ENCODE measurements around the gene DDX47. TPM values are rescaled to one million over a fixed set of nuclear protein-coding genes. Genes with fewer than 3 reads are reported as not detected.

Gene DDX47
- total and polyA plus RNA-seq, 8 donors: 17.9 to 34.5 (median 26.2) TPM

DNA sequence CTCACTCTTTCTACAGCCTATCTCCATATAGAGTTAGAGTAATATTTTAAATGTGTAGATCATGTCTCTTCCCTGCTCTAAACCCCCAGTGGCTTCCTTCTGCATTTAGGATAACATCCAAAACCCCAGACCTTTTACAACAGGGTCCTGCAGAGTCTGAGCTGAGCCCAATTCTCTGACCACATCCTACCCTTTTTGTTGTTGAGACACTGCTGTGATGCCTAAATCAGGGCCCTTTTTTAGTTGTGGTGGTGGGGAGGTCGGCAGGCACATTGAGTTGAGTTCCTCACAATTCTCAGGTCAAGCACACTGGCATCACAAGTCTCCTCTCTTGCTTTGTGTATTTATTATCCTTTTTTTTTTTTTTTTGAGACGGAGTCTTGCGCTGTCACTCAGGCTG, 1.8 kb upstream of the DDX47 start:
- peaks cover 0 to 24% (median 0%) of the 10 kb centered on the region in 3 donors for H3K4me1 ChIP-seq
- no peaks in the 10 kb centered on the region for H3K36me3 ChIP-seq
- TF ChIP-seq, protein P1, sequence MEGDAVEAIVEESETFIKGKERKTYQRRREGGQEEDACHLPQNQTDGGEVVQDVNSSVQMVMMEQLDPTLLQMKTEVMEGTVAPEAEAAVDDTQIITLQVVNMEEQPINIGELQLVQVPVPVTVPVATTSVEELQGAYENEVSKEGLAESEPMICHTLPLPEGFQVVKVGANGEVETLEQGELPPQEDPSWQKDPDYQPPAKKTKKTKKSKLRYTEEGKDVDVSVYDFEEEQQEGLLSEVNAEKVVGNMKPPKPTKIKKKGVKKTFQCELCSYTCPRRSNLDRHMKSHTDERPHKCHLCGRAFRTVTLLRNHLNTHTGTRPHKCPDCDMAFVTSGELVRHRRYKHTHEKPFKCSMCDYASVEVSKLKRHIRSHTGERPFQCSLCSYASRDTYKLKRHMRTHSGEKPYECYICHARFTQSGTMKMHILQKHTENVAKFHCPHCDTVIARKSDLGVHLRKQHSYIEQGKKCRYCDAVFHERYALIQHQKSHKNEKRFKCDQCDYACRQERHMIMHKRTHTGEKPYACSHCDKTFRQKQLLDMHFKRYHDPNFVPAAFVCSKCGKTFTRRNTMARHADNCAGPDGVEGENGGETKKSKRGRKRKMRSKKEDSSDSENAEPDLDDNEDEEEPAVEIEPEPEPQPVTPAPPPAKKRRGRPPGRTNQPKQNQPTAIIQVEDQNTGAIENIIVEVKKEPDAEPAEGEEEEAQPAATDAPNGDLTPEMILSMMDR (IDR thresholded peaks at IDR 0.05): no peak
- H3K27ac ChIP-seq: no peak overlapping the region
- ATAC-seq (no peak), DNase-seq (no peak), FAIRE-seq (no peak)
- H3K9me3 ChIP-seq: no peaks in the 10 kb centered on the region
- 81 to 98% methylated on average over 3 of the region's 3 CpGs for WGBS, 2 donors
- H3K4me3 ChIP-seq: no peak overlapping the region
- no peaks in the 10 kb centered on the region for H3K27me3 ChIP-seq
- intact Hi-C loops (cut with DNase I): no loop called here

- FAIRE-seq: no peak
- Histone ChIP-seq H3K27ac (no peak overlapping the region), H3K4me3 (no peak overlapping the region), H3K9me3 (no peaks in the 10 kb centered on the region), H3K27me3 (no peaks in the 10 kb centered on the region), H3K36me3 (no peaks in the 10 kb centered on the region), H3K4me1 (peaks cover 0 to 24% (median 0%) of the 10 kb centered on the region in 3 donors)
- no peak for ATAC-seq
- TF ChIP-seq, protein P1 (IDR thresholded peaks at IDR 0.05): no peak
- WGBS, 2 donors: 96% methylated on average over 5 of the region's 5 CpGs
- intact Hi-C loops (cut with DNase I): no loop called here
- no peak for DNase-seq
Measured at GRCh38 chr12:12812174-12812573, 972 bp upstream of the DDX47 start.

GRCh38 chr12:12812618-12813119, 477 bp upstream of the DDX47 start:
- 59 to 67% methylated on average over 14 of the region's 14 CpGs for WGBS, 2 donors
- Histone ChIP-seq H3K27ac (no peak overlapping the region), H3K27me3 (no peaks in the 10 kb centered on the region), H3K9me3 (no peaks in the 10 kb centered on the region), H3K4me3 (peak overlapping the region in 1 of 4 donors; percentile 67), H3K4me1 (peaks cover 0 to 24% (median 0%) of the 10 kb centered on the region in 3 donors), H3K36me3 (no peaks in the 10 kb centered on the region)
- TF ChIP-seq, protein P1 (IDR thresholded peaks at IDR 0.05): no peak
- FAIRE-seq (no peak), DNase-seq (no peak), ATAC-seq (peak in 1 of 4 donors; percentile 1)
- intact Hi-C loops (cut with DNase I): no loop called here

GRCh38 chr12:12817616-12818015, 4.5 kb downstream of the DDX47 start:
- TF ChIP-seq, protein P1 (IDR thresholded peaks at IDR 0.05): no peak
- 94 to 97% methylated on average over 7 of the region's 7 CpGs for WGBS, 2 donors
- H3K9me3 ChIP-seq: no peaks in the 10 kb centered on the region
- no peak overlapping the region for H3K27ac ChIP-seq
- H3K4me3 ChIP-seq: no peak overlapping the region
- H3K4me1 ChIP-seq: peaks cover 0 to 24% (median 0%) of the 10 kb centered on the region in 3 donors
- peaks cover 0 to 7% (median 3%) of the 10 kb centered on the region in 3 donors for H3K36me3 ChIP-seq
- ATAC-seq (no peak), FAIRE-seq (no peak), DNase-seq (no peak)
- intact Hi-C loops (cut with DNase I): no loop called here
- no peaks in the 10 kb centered on the region for H3K27me3 ChIP-seq

DNA sequence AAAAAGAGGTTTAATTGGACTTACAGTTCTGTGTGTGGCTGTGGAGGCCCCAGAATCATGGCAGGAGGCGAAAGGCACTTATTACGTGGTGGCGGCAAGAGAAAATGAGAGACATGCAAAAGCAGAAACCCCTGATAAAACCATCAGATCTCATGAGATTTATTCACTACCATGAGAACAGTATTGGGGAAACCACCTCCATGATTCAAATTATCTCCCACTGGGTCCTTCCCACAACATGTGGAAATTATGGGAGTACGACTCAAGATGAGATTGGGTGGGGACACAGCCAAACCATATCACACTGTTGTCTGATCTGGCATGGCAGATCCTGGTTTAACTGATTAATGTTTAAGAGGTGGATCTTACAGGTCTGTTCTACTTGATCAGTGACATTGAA, 5.6 kb downstream of the DDX47 start:
- Histone ChIP-seq H3K4me3 (no peak overlapping the region), H3K36me3 (peaks cover 0 to 18% (median 12%) of the 10 kb centered on the region in 3 donors), H3K27ac (no peak overlapping the region), H3K27me3 (no peaks in the 10 kb centered on the region), H3K4me1 (peaks cover 0 to 24% (median 0%) of the 10 kb centered on the region in 3 donors), H3K9me3 (no peaks in the 10 kb centered on the region)
- ATAC-seq (no peak), FAIRE-seq (no peak), DNase-seq (no peak)
- intact Hi-C loops (cut with DNase I): no loop called here
- TF ChIP-seq, protein P1 (IDR thresholded peaks at IDR 0.05): no peak
- WGBS, 2 donors: 92 to 93% methylated on average over 4 of the region's 4 CpGs

All from pancreas (tissue), 10 donors.